Measurements from ENCODE around the gene ZSCAN32.

The ZSCAN32 gene

GRCh38 chr16:3413730-3414379 lies 13.1 kb upstream of the ZSCAN32 start:
- DNase-seq = no peak

GRCh38 chr16:3408561-3409197 lies 7.9 kb upstream of the ZSCAN32 start:
- DNase-seq = no peak
- no peaks in the 10 kb centered on the region for H3F3A ChIP-seq (ENCODE audit: insufficient read depth, low read length)
- peaks cover 32% of the 10 kb centered on the region for H3K36me3 ChIP-seq (replicated peaks; ENCODE audit: insufficient read depth, low read length)
- no peaks in the 10 kb centered on the region for H3K79me2 ChIP-seq (ENCODE audit: low read length)
- no peak overlapping the region for H3K9ac ChIP-seq (ENCODE audit: low read length)
- no peaks in the 10 kb centered on the region for H3K9me3 ChIP-seq (replicated peaks; ENCODE audit: insufficient read depth, low read length)
- no peaks in the 10 kb centered on the region for H3K4me1 ChIP-seq (ENCODE audit: low read length)
- H3K4me2 ChIP-seq (ENCODE audit: low read depth, low read length) = no peak overlapping the region
- H2AFZ ChIP-seq (ENCODE audit: low read length) = no peak overlapping the region
- no peaks in the 10 kb centered on the region for H3K9me2 ChIP-seq (replicated peaks; ENCODE audit: insufficient read depth, low read length)
- no peak overlapping the region for H3K27ac ChIP-seq (ENCODE audit: low read length)
- no peak overlapping the region for H3K4me3 ChIP-seq (ENCODE audit: low read length)
- H3K27me3 ChIP-seq (replicated peaks; ENCODE audit: insufficient read depth, low read length) = no peaks in the 10 kb centered on the region
- no peak for TF ChIP-seq EZH2phosphoT487 (IDR thresholded peaks at IDR 0.05; ENCODE audit: low read length)
- TF ChIP-seq EZH2 (optimal IDR thresholded peaks at IDR 0.05; ENCODE audit: low read depth, low read length) = no peak
- no peak for TF ChIP-seq CTCF (IDR thresholded peaks at IDR 0.05; ENCODE audit: low read length)
- no peaks in the 10 kb centered on the region for H4K20me1 ChIP-seq (ENCODE audit: insufficient read depth, low read length)

More at GRCh38 chr16:3413730-3414379, 13.1 kb upstream of the ZSCAN32 start:
- Histone ChIP-seq H2AFZ (ENCODE audit: low read length) (no peak overlapping the region), H3F3A (ENCODE audit: insufficient read depth, low read length) (no peaks in the 10 kb centered on the region), H3K4me1 (ENCODE audit: low read length) (no peaks in the 10 kb centered on the region), H3K9me3 (replicated peaks; ENCODE audit: insufficient read depth, low read length) (no peaks in the 10 kb centered on the region), H3K79me2 (ENCODE audit: low read length) (no peaks in the 10 kb centered on the region), H4K20me1 (ENCODE audit: insufficient read depth, low read length) (no peaks in the 10 kb centered on the region), H3K27me3 (replicated peaks; ENCODE audit: insufficient read depth, low read length) (no peaks in the 10 kb centered on the region), H3K4me3 (ENCODE audit: low read length) (no peak overlapping the region), H3K36me3 (replicated peaks; ENCODE audit: insufficient read depth, low read length) (peaks cover 3% of the 10 kb centered on the region; the same call in 1 of the 2 replicates), H3K4me2 (ENCODE audit: low read depth, low read length) (no peak overlapping the region), H3K27ac (ENCODE audit: low read length) (no peak overlapping the region), H3K9me2 (replicated peaks; ENCODE audit: insufficient read depth, low read length) (no peaks in the 10 kb centered on the region), H3K9ac (ENCODE audit: low read length) (no peak overlapping the region)
- no peak for TF ChIP-seq EZH2phosphoT487 (IDR thresholded peaks at IDR 0.05; ENCODE audit: low read length)
- TF ChIP-seq CTCF (IDR thresholded peaks at IDR 0.05; ENCODE audit: low read length) = no peak
- TF ChIP-seq EZH2 (optimal IDR thresholded peaks at IDR 0.05; ENCODE audit: low read depth, low read length) = no peak

- TF ChIP-seq CTCF (IDR thresholded peaks at IDR 0.05; ENCODE audit: low read length) (no peak), EZH2 (optimal IDR thresholded peaks at IDR 0.05; ENCODE audit: low read depth, low read length) (no peak), EZH2phosphoT487 (IDR thresholded peaks at IDR 0.05; ENCODE audit: low read length) (no peak)
- DNase-seq = no peak
- H3K4me1 ChIP-seq (ENCODE audit: low read length) = peaks cover 6% of the 10 kb centered on the region; the same call in 1 of the 2 replicates
- H3K36me3 ChIP-seq (replicated peaks; ENCODE audit: insufficient read depth, low read length) = peaks cover 25% of the 10 kb centered on the region
- H3K27ac ChIP-seq (ENCODE audit: low read length) = peak overlapping the region; percentile 47; the same call in 1 of the 2 replicates
- H2AFZ ChIP-seq (ENCODE audit: low read length) = peak overlapping the region; percentile 41
- H3K27me3 ChIP-seq (replicated peaks; ENCODE audit: insufficient read depth, low read length) = no peaks in the 10 kb centered on the region
- H3K9ac ChIP-seq (ENCODE audit: low read length) = peak overlapping the region; percentile 62
- H3F3A ChIP-seq (ENCODE audit: insufficient read depth, low read length) = peaks cover 8% of the 10 kb centered on the region; the same call in 1 of the 2 replicates
- peaks cover 23% of the 10 kb centered on the region for H3K79me2 ChIP-seq (ENCODE audit: low read length)
- H3K4me2 ChIP-seq (ENCODE audit: low read depth, low read length) = peak overlapping the region; percentile 61
- H3K9me3 ChIP-seq (replicated peaks; ENCODE audit: insufficient read depth, low read length) = no peaks in the 10 kb centered on the region
- H4K20me1 ChIP-seq (ENCODE audit: insufficient read depth, low read length) = no peaks in the 10 kb centered on the region
- peak overlapping the region; percentile 96 for H3K4me3 ChIP-seq (ENCODE audit: low read length)
- H3K9me2 ChIP-seq (replicated peaks; ENCODE audit: insufficient read depth, low read length) = no peaks in the 10 kb centered on the region
Observed at GRCh38 chr16:3401719-3402397, 1.1 kb upstream of the ZSCAN32 start.
